ENCODE data around the gene FRMD4A. TPM values are rescaled to one million over a fixed set of nuclear protein-coding genes. Genes with fewer than 3 reads are reported as not detected.

FRMD4A gene
- total RNA-seq, 1 experiment from 2014 or later: 0.23 TPM

DNA sequence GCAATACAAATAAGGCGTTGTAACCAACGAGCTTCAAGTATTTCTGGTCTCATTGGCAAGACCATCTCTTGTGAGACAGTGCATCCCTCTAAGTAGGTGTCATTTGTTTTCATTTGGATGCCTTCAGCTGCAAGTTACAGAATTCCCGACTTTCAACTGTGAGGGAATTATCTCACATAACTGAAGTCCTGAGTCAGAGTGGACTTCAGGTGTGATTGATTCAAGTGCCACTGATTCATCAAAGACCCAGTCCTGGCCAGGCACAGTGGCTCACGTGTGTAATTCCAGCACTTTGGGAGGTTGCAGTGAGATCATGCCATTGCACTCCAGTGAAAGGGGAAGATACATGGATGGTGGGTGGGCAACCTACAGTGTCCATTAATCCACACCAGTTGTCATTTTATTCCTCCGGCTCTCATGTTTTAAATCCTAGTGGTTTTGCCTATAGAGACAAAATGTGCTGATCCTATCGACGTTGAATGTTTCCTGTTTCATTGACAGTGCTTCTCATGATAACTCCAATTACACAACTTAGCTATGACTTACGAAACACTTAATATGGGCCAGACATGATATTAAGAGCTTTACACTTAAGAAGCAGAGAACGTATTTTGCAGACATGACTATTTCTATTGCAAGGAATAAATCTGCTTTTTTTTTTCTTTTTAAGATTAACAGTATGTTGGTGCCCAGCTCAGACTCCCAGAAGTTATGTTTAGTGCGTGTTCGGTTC, 268.0 kb downstream of the FRMD4A start:
- no peak overlapping the region for H3K27ac Mint-ChIP-seq (ENCODE audit: low read depth, unreplicated experiment)
- no TSS peak for BruUV-seq (replicated peaks)
- POLR2A ChIA-PET: interaction anchor here (1.5 kb wide), 1 partner anchor 11 kb away, joined by 4 read pairs; no protein-coding TSS in a partner anchor

DNA sequence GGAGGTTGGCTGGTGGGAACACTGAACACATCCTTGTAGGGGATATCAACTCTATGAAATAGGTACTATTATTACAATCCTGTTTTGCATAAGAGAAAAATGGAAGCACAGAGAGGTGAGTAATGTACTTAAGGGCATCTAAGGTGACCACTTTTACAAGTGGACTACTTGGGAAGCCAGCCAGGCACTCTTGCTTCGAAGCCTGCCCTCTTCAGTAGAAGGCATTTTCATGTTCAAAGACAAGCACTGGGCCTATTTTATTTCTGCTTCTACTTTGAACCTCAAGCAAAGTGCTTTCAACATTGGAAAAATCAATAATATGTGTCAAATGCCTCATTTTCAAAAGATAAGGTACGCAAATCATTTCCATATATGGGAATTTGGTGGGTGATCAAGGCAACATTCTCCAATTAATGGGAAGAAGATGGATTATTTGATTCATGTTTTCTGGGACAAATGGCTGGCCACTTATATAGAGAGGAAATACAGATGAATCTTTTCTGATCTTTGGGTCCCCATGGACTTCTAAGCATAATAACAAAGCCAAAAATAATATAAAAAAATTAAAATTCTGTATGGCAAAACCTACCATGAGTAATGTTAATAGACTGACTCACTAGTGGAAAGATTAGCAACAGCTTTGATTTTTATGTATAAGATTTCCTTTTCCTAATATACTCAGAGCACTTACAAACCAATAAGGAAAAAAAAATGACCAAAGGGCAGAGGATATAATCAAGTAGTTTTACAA, 270.2 kb downstream of the FRMD4A start:
- intact Hi-C loops (cut with micrococcal nuclease): no loop called here
- H3K27ac Mint-ChIP-seq (ENCODE audit: low read depth, unreplicated experiment): no peak overlapping the region
- H3K4me1 Mint-ChIP-seq (ENCODE audit: insufficient read depth, unreplicated experiment): no peaks in the 10 kb centered on the region
- H3K36me3 Mint-ChIP-seq (ENCODE audit: insufficient read depth, unreplicated experiment): no peaks in the 10 kb centered on the region
- ChIA-PET CTCF (interaction anchor here (0.6 kb wide), 1 partner anchor 157 kb away, joined by 4 read pairs; no protein-coding TSS in a partner anchor), POLR2A (no interaction called here)
- no peaks in the 10 kb centered on the region for H3K27me3 Mint-ChIP-seq (ENCODE audit: insufficient read depth, unreplicated experiment)
- TF ChIP-seq, protein P1, sequence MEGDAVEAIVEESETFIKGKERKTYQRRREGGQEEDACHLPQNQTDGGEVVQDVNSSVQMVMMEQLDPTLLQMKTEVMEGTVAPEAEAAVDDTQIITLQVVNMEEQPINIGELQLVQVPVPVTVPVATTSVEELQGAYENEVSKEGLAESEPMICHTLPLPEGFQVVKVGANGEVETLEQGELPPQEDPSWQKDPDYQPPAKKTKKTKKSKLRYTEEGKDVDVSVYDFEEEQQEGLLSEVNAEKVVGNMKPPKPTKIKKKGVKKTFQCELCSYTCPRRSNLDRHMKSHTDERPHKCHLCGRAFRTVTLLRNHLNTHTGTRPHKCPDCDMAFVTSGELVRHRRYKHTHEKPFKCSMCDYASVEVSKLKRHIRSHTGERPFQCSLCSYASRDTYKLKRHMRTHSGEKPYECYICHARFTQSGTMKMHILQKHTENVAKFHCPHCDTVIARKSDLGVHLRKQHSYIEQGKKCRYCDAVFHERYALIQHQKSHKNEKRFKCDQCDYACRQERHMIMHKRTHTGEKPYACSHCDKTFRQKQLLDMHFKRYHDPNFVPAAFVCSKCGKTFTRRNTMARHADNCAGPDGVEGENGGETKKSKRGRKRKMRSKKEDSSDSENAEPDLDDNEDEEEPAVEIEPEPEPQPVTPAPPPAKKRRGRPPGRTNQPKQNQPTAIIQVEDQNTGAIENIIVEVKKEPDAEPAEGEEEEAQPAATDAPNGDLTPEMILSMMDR (IDR thresholded peaks at IDR 0.05; ENCODE audit: unreplicated experiment): no peak
- BruUV-seq (replicated peaks): no TSS peak
- DNase-seq (ENCODE audit: unreplicated experiment): no peak
- H3K4me3 Mint-ChIP-seq (ENCODE audit: unreplicated experiment): no peak overlapping the region
- no peaks in the 10 kb centered on the region for H3K9me3 Mint-ChIP-seq (ENCODE audit: unreplicated experiment)

More for the DNA sequence above, 268.0 kb downstream of the FRMD4A start:
- TF ChIP-seq, protein P1 (IDR thresholded peaks at IDR 0.05; ENCODE audit: unreplicated experiment): no peak
- H3K27me3 Mint-ChIP-seq (ENCODE audit: insufficient read depth, unreplicated experiment): no peaks in the 10 kb centered on the region
- H3K4me3 Mint-ChIP-seq (ENCODE audit: unreplicated experiment): no peak overlapping the region
- CTCF ChIA-PET: interaction anchor here (0.5 kb wide), 1 partner anchor 28 kb away, joined by 3 read pairs; no protein-coding TSS in a partner anchor
- no peaks in the 10 kb centered on the region for H3K4me1 Mint-ChIP-seq (ENCODE audit: insufficient read depth, unreplicated experiment)
- DNase-seq (ENCODE audit: unreplicated experiment): peak; percentile 38
- H3K9me3 Mint-ChIP-seq (ENCODE audit: unreplicated experiment): no peaks in the 10 kb centered on the region
- intact Hi-C loops (cut with micrococcal nuclease): no loop called here
- H3K36me3 Mint-ChIP-seq (ENCODE audit: insufficient read depth, unreplicated experiment): no peaks in the 10 kb centered on the region

- TF ChIP-seq, protein P1 (IDR thresholded peaks at IDR 0.05; ENCODE audit: unreplicated experiment): no peak
- no peak overlapping the region for H3K27ac Mint-ChIP-seq (ENCODE audit: low read depth, unreplicated experiment)
- POLR2A ChIA-PET: interaction anchor here (0.6 to 1.7 kb wide), 4 partner anchors 13 to 136 kb away, joined by 3 to 4 read pairs (median 4); no protein-coding TSS in a partner anchor
- H3K27me3 Mint-ChIP-seq (ENCODE audit: insufficient read depth, unreplicated experiment): no peaks in the 10 kb centered on the region
- no peaks in the 10 kb centered on the region for H3K4me1 Mint-ChIP-seq (ENCODE audit: insufficient read depth, unreplicated experiment)
- H3K36me3 Mint-ChIP-seq (ENCODE audit: insufficient read depth, unreplicated experiment): no peaks in the 10 kb centered on the region
- H3K4me3 Mint-ChIP-seq (ENCODE audit: unreplicated experiment): no peak overlapping the region
- H3K9me3 Mint-ChIP-seq (ENCODE audit: unreplicated experiment): peaks cover 13% of the 10 kb centered on the region
- no TSS peak for BruUV-seq (replicated peaks)
- intact Hi-C loops (cut with micrococcal nuclease): no loop called here
- DNase-seq (ENCODE audit: unreplicated experiment): peak; percentile 61
- CTCF ChIA-PET: no interaction called here
Measured at GRCh38 chr10:14056610-14057332, 274.0 kb downstream of the FRMD4A start.

DNA sequence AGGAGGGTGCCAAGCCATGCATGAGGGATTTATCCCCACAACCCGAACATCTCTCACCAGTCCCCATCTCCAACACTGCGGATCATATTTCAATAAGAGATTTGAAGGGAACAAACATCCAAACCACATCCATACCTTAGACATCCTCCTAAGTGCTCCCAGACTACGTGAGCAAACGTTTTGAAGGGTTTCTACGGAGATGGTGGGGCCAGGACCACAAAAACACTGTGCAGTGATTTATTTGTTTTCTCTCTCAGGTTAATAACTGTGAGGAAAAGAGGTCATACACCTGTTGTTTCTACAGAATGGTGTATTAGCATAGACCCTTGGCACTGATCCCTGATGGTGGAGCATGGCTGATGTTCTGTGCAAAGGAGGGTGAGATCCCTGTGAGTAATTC, 277.8 kb downstream of the FRMD4A start:
- TF ChIP-seq, protein P1 (IDR thresholded peaks at IDR 0.05; ENCODE audit: unreplicated experiment): no peak
- no peak overlapping the region for H3K27ac Mint-ChIP-seq (ENCODE audit: low read depth, unreplicated experiment)
- CTCF ChIA-PET: no interaction called here
- H3K4me3 Mint-ChIP-seq (ENCODE audit: unreplicated experiment): no peak overlapping the region
- H3K27me3 Mint-ChIP-seq (ENCODE audit: insufficient read depth, unreplicated experiment): no peaks in the 10 kb centered on the region
- no peaks in the 10 kb centered on the region for H3K4me1 Mint-ChIP-seq (ENCODE audit: insufficient read depth, unreplicated experiment)
- BruUV-seq (replicated peaks): no TSS peak
- POLR2A ChIA-PET: no interaction called here
- no peaks in the 10 kb centered on the region for H3K36me3 Mint-ChIP-seq (ENCODE audit: insufficient read depth, unreplicated experiment)
- intact Hi-C loops (cut with micrococcal nuclease): no loop called here
- no peak for DNase-seq (ENCODE audit: unreplicated experiment)
- H3K9me3 Mint-ChIP-seq (ENCODE audit: unreplicated experiment): peaks cover 16% of the 10 kb centered on the region

All from MCF 10A (cell line).